GM18858 (cell line): Measurements from ENCODE around the gene GOLGA6D.
"Not testable (repeated sequence)": the region's sequence is repeated elsewhere in the genome, so short reads cannot be mapped to it uniquely, and the experiment has no call there.

ENCODE experiments used
- ATAC-seq: cut with Tn5 transposase; IDR thresholded peaks from one replicate; pipeline ENCODE4 v1.9.1; 2021; ENCODE audit not compliant: unreplicated experiment

Gene GOLGA6D

GRCh38 chr15:75282572-75282971 is at the start of gene GOLGA6D:
GOLGA6D (plus strand) TSS chr15:75282835; CDS start chr15:75282876, 41 bp downstream.
- ATAC-seq: not testable (repeated sequence)

- no peak for ATAC-seq
Measured at GRCh38 chr15:75233504-75234190, 49.0 kb upstream of the GOLGA6D start.

- ATAC-seq: no peak
Measured at GRCh38 chr15:75234191-75234810, 48.3 kb upstream of the GOLGA6D start.

- ATAC-seq: no peak
Measured at GRCh38 chr15:75235051-75235673, 47.5 kb upstream of the GOLGA6D start.

GRCh38 chr15:75235760-75236729 is 46.6 kb upstream of the GOLGA6D start:
- no peak for ATAC-seq

GRCh38 chr15:75237316-75237982 is 45.2 kb upstream of the GOLGA6D start:
- no peak for ATAC-seq

GRCh38 chr15:75238150-75238549 is 44.5 kb upstream of the GOLGA6D start:
- no peak for ATAC-seq

- not testable (repeated sequence) for ATAC-seq
Measured at GRCh38 chr15:75245741-75246140, 36.9 kb upstream of the GOLGA6D start.

GRCh38 chr15:75248991-75249390 is 33.6 kb upstream of the GOLGA6D start:
- ATAC-seq: not testable (repeated sequence)

GRCh38 chr15:75249726-75250125 is 32.9 kb upstream of the GOLGA6D start:
- no peak for ATAC-seq

- ATAC-seq: not testable (repeated sequence)
Measured at GRCh38 chr15:75251343-75251742, 31.3 kb upstream of the GOLGA6D start.

GRCh38 chr15:75252285-75252684 is 30.4 kb upstream of the GOLGA6D start:
- ATAC-seq: not testable (repeated sequence)

- ATAC-seq: not testable (repeated sequence)
Measured at GRCh38 chr15:75258034-75258433, 24.6 kb upstream of the GOLGA6D start, which contains the start of gene GOLGA6C. GOLGA6C (plus strand) TSS chr15:75258334; CDS start chr15:75258599, 265 bp downstream.

- ATAC-seq: not testable (repeated sequence)
Measured at GRCh38 chr15:75258620-75259343, 23.9 kb upstream of the GOLGA6D start.

GRCh38 chr15:75259873-75260272 is 22.8 kb upstream of the GOLGA6D start:
- not testable (repeated sequence) for ATAC-seq

GRCh38 chr15:75273751-75274359 is 8.8 kb upstream of the GOLGA6D start:
- not testable (repeated sequence) for ATAC-seq

GRCh38 chr15:75274509-75275107 is 8.0 kb upstream of the GOLGA6D start:
- ATAC-seq: not testable (repeated sequence)

- ATAC-seq: not testable (repeated sequence)
Measured at GRCh38 chr15:75275617-75276016, 7.0 kb upstream of the GOLGA6D start.

GRCh38 chr15:75278497-75278896 is 4.1 kb upstream of the GOLGA6D start:
- not testable (repeated sequence) for ATAC-seq
